Epithelial cell of proximal tubule (primary cell): ENCODE results near the gene CLIC4. TPM values are rescaled to one million over a fixed set of nuclear protein-coding genes. Genes with fewer than 3 reads are reported as not detected.

Experiments used
- DNase-seq: peaks from one replicate; pipeline ENCODE4 v3.0.0-alpha.2; 2011; ENCODE audit warnings: low read depth
- H3K4me3 ChIP-seq: 2 replicates; pipeline ENCODE4 v1.5.1; 2011; ENCODE audit warnings: low read depth, mild to moderate bottlenecking, low read length
- CTCF ChIP-seq: conservative IDR thresholded peaks from 2 replicates; pipeline ENCODE4 v1.5.1; 2012; ENCODE audit warnings: low read depth, mild to moderate bottlenecking, low read length
- total RNA-seq: library from RNA; depleted of rRNA; stranded (reverse); fragments of >200 nt; gene quantifications from 2 replicates; pipeline ENCODE4 v1.2.3, GENCODE V29; 2015

CLIC4 gene
- total RNA-seq, 1 donor from 2014 or later: 143 TPM

GRCh38 chr1:24860841-24861240, 115.6 kb downstream of the CLIC4 start:
- DNase-seq: no peak
- H3K4me3 ChIP-seq: no peak overlapping the region
- TF ChIP-seq CTCF: no peak

GRCh38 chr1:24861821-24862727, 116.8 kb downstream of the CLIC4 start:
- H3K4me3 ChIP-seq: no peak overlapping the region
- no peak for DNase-seq
- no peak for TF ChIP-seq CTCF

GRCh38 chr1:24862775-24863483, 117.7 kb downstream of the CLIC4 start:
- no peak overlapping the region for H3K4me3 ChIP-seq
- DNase-seq: no peak
- no peak for TF ChIP-seq CTCF

GRCh38 chr1:24864370-24864777, 119.1 kb downstream of the CLIC4 start:
- H3K4me3 ChIP-seq: no peak overlapping the region
- no peak for DNase-seq
- TF ChIP-seq CTCF: no peak

- DNase-seq: no peak
- no peak for TF ChIP-seq CTCF
- H3K4me3 ChIP-seq: no peak overlapping the region
Measured at GRCh38 chr1:24865168-24865567, 119.9 kb downstream of the CLIC4 start.

DNA sequence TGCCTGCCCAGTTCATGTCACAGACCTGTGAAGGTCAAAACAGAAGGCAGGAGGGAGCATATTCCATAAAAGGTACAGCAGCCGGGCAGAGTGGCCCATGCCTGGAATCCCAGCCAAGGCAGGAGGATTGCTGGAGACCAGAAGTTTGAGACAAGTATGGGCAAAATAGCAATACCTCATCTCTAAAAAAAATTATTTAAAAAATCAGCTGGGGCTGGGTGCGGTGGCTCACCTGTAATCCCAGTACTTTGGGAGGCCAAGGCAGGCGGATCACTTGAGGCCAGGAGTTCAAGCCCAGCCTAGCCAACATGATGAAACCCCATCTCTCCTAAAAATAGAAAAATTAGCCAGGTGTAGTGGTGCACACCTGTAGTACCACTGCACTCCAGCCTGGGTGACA, 120.3 kb downstream of the CLIC4 start:
- TF ChIP-seq CTCF: no peak

More for the DNA sequence above, 120.3 kb downstream of the CLIC4 start:
- H3K4me3 ChIP-seq: no peak overlapping the region
- DNase-seq: no peak
